CD4-positive, alpha-beta T cell (primary cell): ENCODE data around the gene WDR75. TPM values are rescaled to one million over a fixed set of nuclear protein-coding genes. Genes with fewer than 3 reads are reported as not detected.

Experiments
- ATAC-seq: fragments of 200-7000 bp; cut with Tn5 transposase; one replicate; pipeline ENCODE4 v1.10.0; 2022; ENCODE audit warnings: mild to moderate bottlenecking; ENCODE audit not compliant: poor library complexity
- CTCF ChIA-PET: fragments of 350-600 bp; sonication (Branson Sonifier 250); formaldehyde crosslinking; loops from one replicate; lab custom pipeline; 2021; ENCODE audit warnings: antibody characterized with exemption, inconsistent platforms; lab: Charles Lee
- POLR2A ChIA-PET: fragments of 350-600 bp; sonication (Branson Sonifier 250); formaldehyde crosslinking; loops from one replicate; lab custom pipeline; 2021; ENCODE audit warnings: antibody characterized with exemption, inconsistent platforms; lab: Charles Lee
- DNase-seq, 14 experiments: peaks; one replicate each; pipeline ENCODE4 v3.0.0-alpha.2; 2013 to 2020; ENCODE audit warnings: mixed read lengths in 2 of 14
- H3K27ac ChIP-seq, 2 donors: one replicate each; pipeline versions ENCODE4 v1.5.1 to v1.7.0; 2013; ENCODE audit warnings: low read length in 2 of 2, low read depth in 1 of 2, mild to moderate bottlenecking in 1 of 2
- H3K27me3 ChIP-seq, 2 experiments: 1 replicate in 1 of 2; 2 replicates in 1 of 2; pipeline versions ENCODE4 v1.6.1 to v1.7.0; 2013; ENCODE audit warnings: low read length in 2 of 2, control low read depth in 1 of 2, mild to moderate bottlenecking in 1 of 2, moderate library complexity in 1 of 2; ENCODE audit not compliant: insufficient read depth in 2 of 2, control insufficient read depth in 1 of 2
- H3K36me3 ChIP-seq: one replicate; pipeline ENCODE4 v1.6.1; 2013; ENCODE audit warnings: low read length, control low read depth; ENCODE audit not compliant: insufficient read depth
- H3K4me1 ChIP-seq: one replicate; pipeline ENCODE4 v1.6.1; 2013; ENCODE audit warnings: low read length, control low read depth; ENCODE audit not compliant: insufficient read depth
- H3K4me3 ChIP-seq: one replicate; pipeline ENCODE4 v1.5.1; 2013; ENCODE audit warnings: mild to moderate bottlenecking, low read length, moderate library complexity
- H3K9me3 ChIP-seq, 2 experiments: 1 replicate in 1 of 2; 2 replicates in 1 of 2; pipeline versions ENCODE4 v1.6.1 to v1.7.0; 2013; ENCODE audit warnings: low read length in 2 of 2, mild to moderate bottlenecking in 2 of 2, control low read depth in 1 of 2, moderate library complexity in 1 of 2; ENCODE audit not compliant: control insufficient read depth in 1 of 2, insufficient read depth in 1 of 2
- H3K27ac Mint-ChIP-seq: one replicate; pipeline ENCODE4 v1.8.0; 2020; ENCODE audit warnings: mixed read lengths
- H3K27me3 Mint-ChIP-seq: one replicate; pipeline ENCODE4 v1.8.0; 2021; ENCODE audit warnings: mixed read lengths
- H3K36me3 Mint-ChIP-seq: one replicate; pipeline ENCODE4 v1.8.0; 2021; ENCODE audit warnings: low read depth, mixed read lengths
- H3K4me1 Mint-ChIP-seq: one replicate; pipeline ENCODE4 v1.8.0; 2021; ENCODE audit warnings: low read depth, mixed read lengths
- H3K4me3 Mint-ChIP-seq: one replicate; pipeline ENCODE4 v1.8.0; 2020; ENCODE audit warnings: mild to moderate bottlenecking, mixed read lengths
- H3K9me3 Mint-ChIP-seq: one replicate; pipeline ENCODE4 v1.8.0; 2020; ENCODE audit warnings: mixed read lengths
- intact Hi-C, 2 experiments: fragments of 100-400 bp; cut with DNase I in 1 of 2; cut with micrococcal nuclease in 1 of 2; formaldehyde crosslinking; loops; one replicate each; pipeline versions ENCODE4 v1.15.1 to v1.9.0; 2023 to 2025; cut with DNase I, micrococcal nuclease
- total RNA-seq, 174 experiments: library from RNA in 2 of 174; stranded (reverse) in 2 of 174; gene quantifications; one replicate each; pipeline ENCODE4 v1.2.3 and lab custom pipeline; 2021 to 2026
- TF ChIP-seq, protein P1 (sequence below): fragments of 200-600 bp; IDR thresholded peaks from one replicate; pipeline ENCODE4 v1.8.0; 2022; ENCODE audit warnings: antibody characterized with exemption, mild to moderate bottlenecking

Gene WDR75
- total RNA-seq, 2 experiments from 2014 or later: 38.1 to 45.3 TPM

DNA sequence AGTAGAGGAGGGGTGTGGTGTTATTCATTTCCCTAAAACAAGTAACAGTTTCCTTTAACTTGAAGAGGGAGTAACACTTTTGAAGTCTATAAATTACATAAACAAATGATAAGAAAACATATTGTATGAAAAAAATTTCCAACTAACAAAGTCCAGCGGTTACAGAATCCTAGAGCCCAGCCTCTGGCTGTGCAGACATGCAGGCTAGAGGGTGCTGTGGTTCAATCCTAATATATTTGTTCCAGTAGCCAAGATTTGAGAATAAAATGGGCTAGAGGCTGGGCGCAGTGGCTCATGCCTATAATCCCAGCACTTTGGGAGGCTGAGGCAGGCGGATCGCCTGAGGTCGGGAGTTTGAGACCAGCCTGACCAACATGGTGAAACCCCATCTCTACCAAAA is 56.9 kb downstream of the WDR75 start:
- no peak overlapping the region for H3K4me3 Mint-ChIP-seq
- DNase-seq (no peak), ATAC-seq (no peak)
- TF ChIP-seq, protein P1, sequence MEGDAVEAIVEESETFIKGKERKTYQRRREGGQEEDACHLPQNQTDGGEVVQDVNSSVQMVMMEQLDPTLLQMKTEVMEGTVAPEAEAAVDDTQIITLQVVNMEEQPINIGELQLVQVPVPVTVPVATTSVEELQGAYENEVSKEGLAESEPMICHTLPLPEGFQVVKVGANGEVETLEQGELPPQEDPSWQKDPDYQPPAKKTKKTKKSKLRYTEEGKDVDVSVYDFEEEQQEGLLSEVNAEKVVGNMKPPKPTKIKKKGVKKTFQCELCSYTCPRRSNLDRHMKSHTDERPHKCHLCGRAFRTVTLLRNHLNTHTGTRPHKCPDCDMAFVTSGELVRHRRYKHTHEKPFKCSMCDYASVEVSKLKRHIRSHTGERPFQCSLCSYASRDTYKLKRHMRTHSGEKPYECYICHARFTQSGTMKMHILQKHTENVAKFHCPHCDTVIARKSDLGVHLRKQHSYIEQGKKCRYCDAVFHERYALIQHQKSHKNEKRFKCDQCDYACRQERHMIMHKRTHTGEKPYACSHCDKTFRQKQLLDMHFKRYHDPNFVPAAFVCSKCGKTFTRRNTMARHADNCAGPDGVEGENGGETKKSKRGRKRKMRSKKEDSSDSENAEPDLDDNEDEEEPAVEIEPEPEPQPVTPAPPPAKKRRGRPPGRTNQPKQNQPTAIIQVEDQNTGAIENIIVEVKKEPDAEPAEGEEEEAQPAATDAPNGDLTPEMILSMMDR: no peak
- no peaks in the 10 kb centered on the region for H3K4me1 Mint-ChIP-seq
- CTCF ChIA-PET: no interaction called here
- intact Hi-C loops: no loop called here
- POLR2A ChIA-PET: no interaction called here
- no peak overlapping the region for H3K27ac Mint-ChIP-seq
- Histone ChIP-seq H3K9me3 (no peaks in the 10 kb centered on the region), H3K36me3 (no peaks in the 10 kb centered on the region), H3K27me3 (no peaks in the 10 kb centered on the region), H3K4me3 (no peak overlapping the region), H3K4me1 (no peaks in the 10 kb centered on the region), H3K27ac (no peak overlapping the region)
- H3K27me3 Mint-ChIP-seq: peaks cover 7% of the 10 kb centered on the region
- H3K36me3 Mint-ChIP-seq: no peaks in the 10 kb centered on the region
- H3K9me3 Mint-ChIP-seq: no peaks in the 10 kb centered on the region

DNA sequence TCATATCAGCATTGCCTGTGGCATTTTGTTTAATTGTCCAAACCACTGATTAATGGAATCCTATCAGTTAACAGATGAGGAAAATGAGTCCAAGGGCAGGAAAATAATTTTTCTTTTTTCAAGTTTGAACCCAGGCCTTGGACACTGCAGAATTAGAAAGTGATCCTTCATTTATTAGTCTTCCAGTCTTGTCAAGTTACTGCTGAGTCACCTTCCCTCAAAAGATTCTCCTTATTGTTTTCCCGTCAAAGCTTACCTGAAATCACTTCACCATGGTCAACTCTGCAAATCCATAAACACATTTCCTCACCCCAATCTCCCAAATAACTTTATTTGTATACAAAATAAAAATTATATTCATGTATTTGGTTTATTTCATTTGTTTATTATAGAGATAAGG is 57.9 kb downstream of the WDR75 start:
- no peak for DNase-seq
- no peaks in the 10 kb centered on the region for H3K36me3 Mint-ChIP-seq

DNA sequence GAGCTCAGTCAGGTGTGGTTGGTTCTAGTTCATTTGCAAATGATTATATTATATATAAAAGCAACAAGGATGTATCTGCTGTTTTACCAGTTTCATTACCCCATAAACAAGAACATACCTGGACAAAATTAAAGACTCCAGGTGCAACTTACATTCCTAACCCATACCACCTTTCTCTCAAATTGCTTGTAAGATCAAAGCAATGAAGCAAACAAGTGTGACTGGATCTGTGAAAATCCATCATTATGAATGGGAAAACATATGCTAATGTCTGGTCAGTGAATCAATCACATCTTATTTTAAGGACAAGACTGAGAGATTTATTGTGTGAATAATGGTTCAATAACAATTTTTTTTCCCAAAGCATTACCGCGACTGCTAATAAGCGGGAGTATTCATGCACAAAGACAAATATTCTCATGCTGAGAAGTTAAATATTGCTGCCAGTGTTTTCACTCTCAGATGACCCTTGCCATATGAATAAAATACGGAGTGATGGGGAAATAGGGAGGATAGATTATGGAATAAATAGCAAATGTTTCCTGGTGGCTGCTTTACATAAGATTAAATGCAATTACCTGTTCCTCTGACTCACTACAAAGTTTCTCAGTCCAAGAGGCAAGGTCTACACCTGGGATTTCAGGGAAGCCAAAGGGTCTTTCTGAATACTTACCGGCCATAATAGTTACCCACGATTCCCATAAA is 59.3 kb downstream of the WDR75 start:
- Mint-ChIP-seq H3K27me3 (no peaks in the 10 kb centered on the region), H3K27ac (no peak overlapping the region), H3K4me1 (peaks cover 8% of the 10 kb centered on the region), H3K9me3 (no peaks in the 10 kb centered on the region), H3K4me3 (no peak overlapping the region), H3K36me3 (no peaks in the 10 kb centered on the region)
- DNase-seq: no peak
- ChIA-PET POLR2A (no interaction called here), CTCF (no interaction called here)
- TF ChIP-seq, protein P1: no peak
- Histone ChIP-seq H3K4me1 (peaks cover 8% of the 10 kb centered on the region), H3K36me3 (no peaks in the 10 kb centered on the region), H3K27me3 (no peaks in the 10 kb centered on the region), H3K9me3 (no peaks in the 10 kb centered on the region), H3K27ac (no peak overlapping the region), H3K4me3 (no peak overlapping the region)
- no peak for ATAC-seq
- intact Hi-C loops: no loop called here

More for the DNA sequence above, 57.9 kb downstream of the WDR75 start:
- CTCF ChIA-PET: no interaction called here
- H3K4me1 ChIP-seq: no peaks in the 10 kb centered on the region
- ATAC-seq: no peak
- Mint-ChIP-seq H3K27ac (no peak overlapping the region), H3K4me1 (no peaks in the 10 kb centered on the region), H3K9me3 (no peaks in the 10 kb centered on the region), H3K4me3 (no peak overlapping the region), H3K27me3 (peaks cover 3% of the 10 kb centered on the region)
- H3K9me3 ChIP-seq: no peaks in the 10 kb centered on the region
- POLR2A ChIA-PET: no interaction called here
- intact Hi-C loops: no loop called here
- H3K36me3 ChIP-seq: no peaks in the 10 kb centered on the region
- no peaks in the 10 kb centered on the region for H3K27me3 ChIP-seq
- no peak overlapping the region for H3K27ac ChIP-seq
- no peak overlapping the region for H3K4me3 ChIP-seq
- TF ChIP-seq, protein P1: no peak
